Activated T-helper 2 cell treated with anti-CD3 and anti-CD28 coated beads, Interferon-gamma antibody, Interleukin-2, Interleukin-4, amounts not matched to agents 10 μg/mL and 5 μg/mL and 100 μg/mL, durations not matched to agents 14 hours and 24 hours and 36 hours (primary cell): ENCODE measurements around the gene JAK2. TPM values are rescaled to one million over a fixed set of nuclear protein-coding genes. Genes with fewer than 3 reads are reported as not detected.
A peak's percentile ranks its signal among the peaks of the same experiment; 100 is the strongest.

ENCODE experiments used
- DNase-seq: peaks from one replicate; pipeline ENCODE4 v3.0.0; 2021; ENCODE audit warnings: low spot score
- H3K27ac Mint-ChIP-seq: one replicate; pipeline ENCODE4 v1.8.0; 2021; ENCODE audit warnings: mixed read lengths
- H3K27me3 Mint-ChIP-seq: one replicate; pipeline ENCODE4 v1.8.0; 2021; ENCODE audit warnings: low read depth, mixed read lengths
- H3K36me3 Mint-ChIP-seq: one replicate; pipeline ENCODE4 v1.8.0; 2021; ENCODE audit warnings: low read depth, mixed read lengths
- H3K4me1 Mint-ChIP-seq: one replicate; pipeline ENCODE4 v1.8.0; 2021; ENCODE audit warnings: low read depth, mixed read lengths
- H3K4me3 Mint-ChIP-seq: one replicate; pipeline ENCODE4 v1.8.0; 2021; ENCODE audit warnings: low read depth, mild to moderate bottlenecking, moderate library complexity, mixed read lengths
- H3K9me3 Mint-ChIP-seq: one replicate; pipeline ENCODE4 v1.8.0; 2021; ENCODE audit warnings: mixed read lengths
- intact Hi-C: fragments of 100-400 bp; cut with micrococcal nuclease; formaldehyde crosslinking; loops from one replicate; pipeline ENCODE4 v1.15.1; 2023
- total RNA-seq: library from RNA; stranded (reverse); gene quantifications from 2 replicates; pipeline ENCODE4 v1.2.3, GENCODE V29; 2022

JAK2 gene
- total RNA-seq, 1 donor from 2014 or later: 32.3 TPM

GRCh38 chr9:4962085-4962484, 23.0 kb upstream of the JAK2 start:
- no peak for DNase-seq
- H3K27ac Mint-ChIP-seq: no peak overlapping the region
- peaks cover 26% of the 10 kb centered on the region for H3K4me1 Mint-ChIP-seq
- peaks cover 27% of the 10 kb centered on the region for H3K36me3 Mint-ChIP-seq
- no peak overlapping the region for H3K4me3 Mint-ChIP-seq
- no peaks in the 10 kb centered on the region for H3K27me3 Mint-ChIP-seq
- peaks cover 27% of the 10 kb centered on the region for H3K9me3 Mint-ChIP-seq
- intact Hi-C loops: no loop called here

GRCh38 chr9:4964540-4964939, 20.5 kb upstream of the JAK2 start:
- Mint-ChIP-seq H3K27ac (no peak overlapping the region), H3K36me3 (peaks cover 30% of the 10 kb centered on the region), H3K9me3 (peaks cover 27% of the 10 kb centered on the region), H3K4me1 (peaks cover 42% of the 10 kb centered on the region), H3K27me3 (no peaks in the 10 kb centered on the region), H3K4me3 (no peak overlapping the region)
- intact Hi-C loops: no loop called here
- no peak for DNase-seq

- Mint-ChIP-seq H3K27ac (peak overlapping the region; percentile 52), H3K4me3 (peak overlapping the region; percentile 52)
Measured at GRCh38 chr9:4965174-4965821, 19.8 kb upstream of the JAK2 start.

GRCh38 chr9:4967523-4967922, 17.5 kb upstream of the JAK2 start:
- peaks cover 21% of the 10 kb centered on the region for H3K9me3 Mint-ChIP-seq
- intact Hi-C loops: no loop called here
- peaks cover 24% of the 10 kb centered on the region for H3K36me3 Mint-ChIP-seq
- H3K4me3 Mint-ChIP-seq: no peak overlapping the region
- H3K4me1 Mint-ChIP-seq: peaks cover 47% of the 10 kb centered on the region
- DNase-seq: no peak
- H3K27ac Mint-ChIP-seq: peak overlapping the region; percentile 73
- H3K27me3 Mint-ChIP-seq: no peaks in the 10 kb centered on the region

More at GRCh38 chr9:4965174-4965821, 19.8 kb upstream of the JAK2 start:
- DNase-seq: no peak
- peaks cover 27% of the 10 kb centered on the region for H3K9me3 Mint-ChIP-seq
- peaks cover 30% of the 10 kb centered on the region for H3K36me3 Mint-ChIP-seq
- no peaks in the 10 kb centered on the region for H3K27me3 Mint-ChIP-seq
- H3K4me1 Mint-ChIP-seq: peaks cover 48% of the 10 kb centered on the region
- intact Hi-C loops: no loop called here

- no peak overlapping the region for H3K4me3 Mint-ChIP-seq
- H3K9me3 Mint-ChIP-seq: peaks cover 5% of the 10 kb centered on the region
- peak overlapping the region; percentile 61 for H3K27ac Mint-ChIP-seq
- H3K27me3 Mint-ChIP-seq: no peaks in the 10 kb centered on the region
- H3K4me1 Mint-ChIP-seq: peaks cover 38% of the 10 kb centered on the region
- no peak for DNase-seq
- intact Hi-C loops: no loop called here
- peaks cover 10% of the 10 kb centered on the region for H3K36me3 Mint-ChIP-seq
Measured at GRCh38 chr9:4969130-4969529, 15.9 kb upstream of the JAK2 start.

- H3K4me3 Mint-ChIP-seq: no peak overlapping the region
- intact Hi-C loops: loop anchor here (1.0 to 2.0 kb wide), 5 partner anchors 9 to 105 kb away; partner anchors contain the start of gene JAK2
- peaks cover 5% of the 10 kb centered on the region for H3K36me3 Mint-ChIP-seq
- peaks cover 29% of the 10 kb centered on the region for H3K4me1 Mint-ChIP-seq
- H3K9me3 Mint-ChIP-seq: no peaks in the 10 kb centered on the region
- no peaks in the 10 kb centered on the region for H3K27me3 Mint-ChIP-seq
- peak; percentile 57 for DNase-seq
- no peak overlapping the region for H3K27ac Mint-ChIP-seq
Measured at GRCh38 chr9:4970970-4971641, 14.0 kb upstream of the JAK2 start.

- Mint-ChIP-seq H3K4me3 (no peak overlapping the region), H3K27ac (no peak overlapping the region), H3K4me1 (peaks cover 22% of the 10 kb centered on the region), H3K27me3 (no peaks in the 10 kb centered on the region), H3K36me3 (no peaks in the 10 kb centered on the region), H3K9me3 (no peaks in the 10 kb centered on the region)
- intact Hi-C loops: no loop called here
- no peak for DNase-seq
Measured at GRCh38 chr9:4973246-4973645, 11.8 kb upstream of the JAK2 start.

- H3K36me3 Mint-ChIP-seq: no peaks in the 10 kb centered on the region
- no peak overlapping the region for H3K4me3 Mint-ChIP-seq
- H3K27ac Mint-ChIP-seq: no peak overlapping the region
- DNase-seq: no peak
- H3K27me3 Mint-ChIP-seq: no peaks in the 10 kb centered on the region
- H3K4me1 Mint-ChIP-seq: peaks cover 20% of the 10 kb centered on the region
- H3K9me3 Mint-ChIP-seq: no peaks in the 10 kb centered on the region
- intact Hi-C loops: no loop called here
Measured at GRCh38 chr9:4973902-4974301, 11.2 kb upstream of the JAK2 start.

- Mint-ChIP-seq H3K36me3 (no peaks in the 10 kb centered on the region), H3K27me3 (no peaks in the 10 kb centered on the region), H3K4me3 (no peak overlapping the region), H3K4me1 (peaks cover 51% of the 10 kb centered on the region), H3K27ac (no peak overlapping the region), H3K9me3 (no peaks in the 10 kb centered on the region)
- no peak for DNase-seq
- intact Hi-C loops: no loop called here
Measured at GRCh38 chr9:4979239-4979638, 5.8 kb upstream of the JAK2 start.

GRCh38 chr9:4980086-4980727, 4.9 kb upstream of the JAK2 start:
- no peak for DNase-seq
- Mint-ChIP-seq H3K36me3 (no peaks in the 10 kb centered on the region), H3K4me3 (no peak overlapping the region), H3K9me3 (no peaks in the 10 kb centered on the region), H3K27ac (peak overlapping the region; percentile 79), H3K27me3 (no peaks in the 10 kb centered on the region), H3K4me1 (peaks cover 52% of the 10 kb centered on the region)
- intact Hi-C loops: loop anchor here (1.0 to 10.0 kb wide), 5 partner anchors 9 to 1025 kb away; a partner anchor contains a TSS

GRCh38 chr9:4982721-4983482, 2.2 kb upstream of the JAK2 start:
- H3K27ac Mint-ChIP-seq: peak overlapping the region; percentile 80
- H3K27me3 Mint-ChIP-seq: no peaks in the 10 kb centered on the region
- no peak for DNase-seq
- peak overlapping the region; percentile 52 for H3K4me3 Mint-ChIP-seq
- H3K4me1 Mint-ChIP-seq: peaks cover 59% of the 10 kb centered on the region
- intact Hi-C loops: loop anchor here (5.0 to 10.0 kb wide), 3 partner anchors 296 to 1022 kb away; a partner anchor contains a TSS
- H3K36me3 Mint-ChIP-seq: peaks cover 16% of the 10 kb centered on the region
- no peaks in the 10 kb centered on the region for H3K9me3 Mint-ChIP-seq

GRCh38 chr9:4983601-4984165, 1.4 kb upstream of the JAK2 start:
- Mint-ChIP-seq H3K4me1 (peaks cover 54% of the 10 kb centered on the region), H3K4me3 (no peak overlapping the region)

More at GRCh38 chr9:4983601-4984165, 1.4 kb upstream of the JAK2 start:
- H3K9me3 Mint-ChIP-seq: no peaks in the 10 kb centered on the region
- H3K27ac Mint-ChIP-seq: peak overlapping the region; percentile 96
- intact Hi-C loops: loop anchor here (2.0 to 10.0 kb wide), 7 partner anchors 13 to 1021 kb away; partner anchors contain the start of genes CD274 and RIC1
- H3K27me3 Mint-ChIP-seq: no peaks in the 10 kb centered on the region
- DNase-seq: no peak
- peaks cover 16% of the 10 kb centered on the region for H3K36me3 Mint-ChIP-seq
